Smooth muscle cell (in vitro differentiated cells): ENCODE results near the gene SLC35E1. TPM values are rescaled to one million over a fixed set of nuclear protein-coding genes. Genes with fewer than 3 reads are reported as not detected.

Experiments used
- DNase-seq: peaks from one replicate; lab custom pipeline; 2025; ENCODE audit not compliant: unreplicated experiment; lab: John Stamatoyannopoulos, UW
- H2AFZ ChIP-seq: fragments of 200-600 bp; sonication (generic); 2 replicates; pipeline ENCODE4 v1.6.0; 2016; ENCODE audit warnings: antibody characterized with exemption, low read depth, mild to moderate bottlenecking
- H3F3A ChIP-seq: fragments of 200-600 bp; sonication (generic); 2 replicates; pipeline ENCODE4 v1.6.0; 2017; ENCODE audit warnings: antibody characterized with exemption, low read depth
- H3K27ac ChIP-seq: fragments of 200-600 bp; sonication (generic); 2 replicates; pipeline ENCODE4 v1.5.1; 2016; ENCODE audit warnings: low read depth, mild to moderate bottlenecking
- H3K27me3 ChIP-seq: fragments of 200-600 bp; sonication (generic); 2 replicates; pipeline ENCODE4 v1.6.1; 2016; ENCODE audit warnings: low read depth, mild to moderate bottlenecking
- H3K36me3 ChIP-seq: fragments of 200-600 bp; sonication (generic); 2 replicates; pipeline ENCODE4 v1.5.1; 2016; ENCODE audit warnings: low read depth
- H3K4me1 ChIP-seq: fragments of 200-600 bp; sonication (generic); 2 replicates; pipeline ENCODE4 v1.5.1; 2016; ENCODE audit warnings: low read depth
- H3K4me2 ChIP-seq: fragments of 200-600 bp; sonication (generic); 2 replicates; pipeline ENCODE4 v1.6.0; 2016; ENCODE audit warnings: mild to moderate bottlenecking
- H3K4me3 ChIP-seq: fragments of 200-600 bp; sonication (generic); 2 replicates; pipeline ENCODE4 v1.5.1; 2016; ENCODE audit warnings: mild to moderate bottlenecking
- H3K79me2 ChIP-seq: fragments of 200-600 bp; sonication (generic); 2 replicates; pipeline ENCODE4 v1.6.0; 2016; ENCODE audit warnings: low read depth, mild to moderate bottlenecking
- H3K9ac ChIP-seq: fragments of 200-600 bp; sonication (generic); 2 replicates; pipeline ENCODE4 v1.6.0; 2016; ENCODE audit warnings: low read depth
- H3K9me3 ChIP-seq: fragments of 200-600 bp; sonication (generic); replicated peaks from 2 replicates; pipeline ENCODE4 v1.5.1; 2016; ENCODE audit warnings: low read depth
- H4K20me1 ChIP-seq: fragments of 200-600 bp; sonication (generic); 2 replicates; pipeline ENCODE4 v1.6.0; 2016; ENCODE audit warnings: low read depth
- CTCF ChIP-seq: fragments of 200-600 bp; sonication (generic); IDR thresholded peaks from 2 replicates; pipeline ENCODE4 v1.5.1; 2017; ENCODE audit warnings: borderline replicate concordance, mild to moderate bottlenecking, antibody characterized with exemption; ENCODE audit not compliant: insufficient read depth, poor library complexity, severe bottlenecking
- WGBS: methylation state at CpG from one replicate; pipeline ENCODE4 v1.1.7; 2016; ENCODE audit warnings: low lambda C conversion rate; 5-methylcytosine and 5-hydroxymethylcytosine counted together
- polyA plus RNA-seq: library from polyadenylated mRNA; unstranded; fragments of >200 nt; fragmentation: Nextera tagmentation; extraction: Ambion mirVana; gene quantifications from 2 replicates; pipeline ENCODE4 v1.2.1, GENCODE V29; 2016
- total RNA-seq: library from RNA; depleted of rRNA; stranded (reverse); fragments of >200 nt; gene quantifications from 2 replicates; pipeline ENCODE4 v1.2.3, GENCODE V29; 2014

Gene SLC35E1
- 35.3 TPM in 2 replicates for total RNA-seq
- 37.3 and 43.9 TPM in 2 replicates for polyA plus RNA-seq

- Histone ChIP-seq H3K4me3 (peak within 1 kb of the TSS; percentile 89), H3K9ac (peak within 1 kb of the TSS; percentile 89), H3K4me2 (peak within 1 kb of the TSS; percentile 99), H3K79me2 (peaks cover 83% of the 10 kb centered on the region), H3K27ac (peak within 1 kb of the TSS; percentile 84), H3K9me3 (no peaks in the 10 kb centered on the region), H3K36me3 (no peaks in the 10 kb centered on the region), H3K4me1 (peaks cover 13% of the 10 kb centered on the region), H3F3A (peaks cover 3% of the 10 kb centered on the region), H4K20me1 (peaks cover 46% of the 10 kb centered on the region), H2AFZ (peak within 1 kb of the TSS; percentile 46), H3K27me3 (no peaks in the 10 kb centered on the region)
- DNase-seq: peak; percentile 79
- WGBS: 1% methylated on average over 59 of the region's 83 CpGs
- TF ChIP-seq CTCF: no peak
Observed at GRCh38 chr19:16572332-16573211, at the start of gene SLC35E1. SLC35E1 (minus strand) TSS chr19:16572415; CDS start chr19:16572364, 51 bp downstream.

GRCh38 chr19:16621165-16621800, 49.1 kb upstream of the SLC35E1 start:
- Histone ChIP-seq H4K20me1 (peaks cover 100% of the 10 kb centered on the region), H3K4me1 (peaks cover 5% of the 10 kb centered on the region), H3K27me3 (no peaks in the 10 kb centered on the region), H3K9ac (no peak overlapping the region), H3F3A (no peaks in the 10 kb centered on the region), H3K9me3 (no peaks in the 10 kb centered on the region), H3K4me3 (no peak overlapping the region), H3K79me2 (peaks cover 100% of the 10 kb centered on the region), H3K4me2 (no peak overlapping the region), H2AFZ (no peak overlapping the region), H3K36me3 (no peaks in the 10 kb centered on the region), H3K27ac (no peak overlapping the region)
- DNase-seq: no peak
- 89% methylated on average over 7 of the region's 7 CpGs for WGBS
- no peak for TF ChIP-seq CTCF

- no peak for DNase-seq
- TF ChIP-seq CTCF: no peak
- Histone ChIP-seq H2AFZ (no peak overlapping the region), H3K4me3 (no peak overlapping the region), H3K9ac (no peak overlapping the region), H3K9me3 (no peaks in the 10 kb centered on the region), H3K27me3 (no peaks in the 10 kb centered on the region), H3K27ac (no peak overlapping the region), H3K36me3 (no peaks in the 10 kb centered on the region), H3K79me2 (peaks cover 99% of the 10 kb centered on the region), H3F3A (no peaks in the 10 kb centered on the region), H3K4me1 (no peaks in the 10 kb centered on the region), H4K20me1 (peaks cover 100% of the 10 kb centered on the region), H3K4me2 (no peak overlapping the region)
- WGBS: 83% methylated on average over 3 of the region's 3 CpGs
Observed at GRCh38 chr19:16620584-16620983, 48.4 kb upstream of the SLC35E1 start.
